ENCODE measurements around the gene UVRAG.

UVRAG gene

DNA sequence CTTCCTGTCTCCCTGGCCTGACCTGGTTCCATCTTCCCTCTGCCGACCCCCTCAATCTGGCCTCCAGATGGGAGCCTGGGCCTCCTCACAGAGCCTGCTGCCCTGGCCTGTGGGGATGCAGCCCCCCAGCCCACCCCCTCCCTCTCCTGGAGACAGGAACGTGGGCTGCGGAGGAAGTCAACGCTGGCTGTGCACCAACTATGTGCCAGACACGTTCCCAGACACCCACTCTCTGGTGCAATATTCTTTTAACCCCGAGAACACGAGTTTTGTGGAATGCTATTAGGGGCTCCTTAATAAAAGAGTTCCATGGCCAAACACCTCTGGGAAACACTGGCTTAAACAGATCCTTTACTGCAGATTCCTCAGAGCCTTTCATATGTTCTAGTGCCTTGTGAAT is 375.4 kb downstream of the UVRAG start:
- DNase-seq (ENCODE audit: low read depth, low spot score): no peak
